Upper lobe of left lung (tissue), 4 donors: ENCODE data around the gene SSBP3.

ENCODE experiments used
- CTCF ChIP-seq, 6 experiments: fragments of 450-650 bp in 4 of 6; fragments of 200-600 bp in 2 of 6; sonication (generic) in 2 of 6; IDR thresholded peaks; one replicate each; pipeline ENCODE4 v1.5.1; 2016 to 2019; ENCODE audit warnings: antibody characterized with exemption in 6 of 6
- EP300 ChIP-seq, 4 donors: sonication (generic); formaldehyde crosslinking; IDR thresholded peaks; one replicate each; pipeline ENCODE4 v1.5.1; 2017; ENCODE audit warnings: antibody characterized with exemption in 4 of 4, control low read depth in 2 of 4
- POLR2A ChIP-seq, 4 donors: fragments of 450-650 bp; IDR thresholded peaks; one replicate each; pipeline ENCODE4 v1.5.1; 2016 to 2017; ENCODE audit warnings: antibody characterized with exemption in 4 of 4, mild to moderate bottlenecking in 2 of 4
- POLR2AphosphoS5 ChIP-seq, 2 donors: sonication (generic); formaldehyde crosslinking; IDR thresholded peaks; one replicate each; pipeline ENCODE4 v1.5.1; 2017; ENCODE audit warnings: antibody characterized with exemption in 2 of 2

GRCh38 chr1:54240741-54241335 is 165.4 kb downstream of the SSBP3 start:
- no peak for TF ChIP-seq POLR2A (IDR thresholded peaks at IDR 0.05)
- no peak for TF ChIP-seq CTCF (IDR thresholded peaks at IDR 0.05)
- TF ChIP-seq POLR2AphosphoS5 (IDR thresholded peaks at IDR 0.05), result no peak
- TF ChIP-seq EP300 (IDR thresholded peaks at IDR 0.05), result no peak
